Smooth muscle cell of the brain vasculature (primary cell): Measurements from ENCODE around the gene LRP6.
"Not testable (repeated sequence)": the region's sequence is repeated elsewhere in the genome, so short reads cannot be mapped to it uniquely, and the experiment has no call there.

Experiments used
- DNase-seq: peaks from one replicate; pipeline ENCODE4 v3.0.0-alpha.2; 2012; ENCODE audit warnings: low read depth, low spot score

LRP6 gene

GRCh38 chr12:12266873-12267741 lies at the start of gene LRP6:
TSS of gene LRP6 (minus strand) at chr12:12267044. CDS start at chr12:12266735, 309 bp downstream.
- peak; percentile 85 for DNase-seq

GRCh38 chr12:12315838-12316237 lies 49.0 kb upstream of the LRP6 start:
- DNase-seq, result no peak

- not testable (repeated sequence) for DNase-seq
These were observed 43.9 kb upstream of the LRP6 start for GRCh38 chr12:12310695-12311094.

GRCh38 chr12:12305568-12306300 lies 38.9 kb upstream of the LRP6 start:
- DNase-seq, result no peak

GRCh38 chr12:12302976-12303375 lies 36.1 kb upstream of the LRP6 start:
- no peak for DNase-seq

GRCh38 chr12:12301122-12301521 lies 34.3 kb upstream of the LRP6 start:
- no peak for DNase-seq

- DNase-seq, result no peak
These were observed 30.5 kb upstream of the LRP6 start for GRCh38 chr12:12297201-12297830.

- peak; percentile 41 for DNase-seq
These were observed 27.6 kb upstream of the LRP6 start for GRCh38 chr12:12294215-12295005.

- no peak for DNase-seq
These were observed 23.4 kb upstream of the LRP6 start for GRCh38 chr12:12290206-12290605.

- DNase-seq, result no peak
These were observed 19.6 kb upstream of the LRP6 start for GRCh38 chr12:12286441-12286840.

GRCh38 chr12:12282761-12283425 lies 16.0 kb upstream of the LRP6 start:
- DNase-seq, result no peak

GRCh38 chr12:12282202-12282601 lies 15.4 kb upstream of the LRP6 start:
- DNase-seq, result no peak

- no peak for DNase-seq
These were observed 14.3 kb upstream of the LRP6 start for GRCh38 chr12:12281134-12281533.

- no peak for DNase-seq
These were observed 12.1 kb upstream of the LRP6 start for GRCh38 chr12:12278899-12279298.

GRCh38 chr12:12275874-12276273 lies 9.0 kb upstream of the LRP6 start:
- DNase-seq, result no peak

- DNase-seq, result no peak
These were observed 6.6 kb upstream of the LRP6 start for GRCh38 chr12:12273291-12273957.

- DNase-seq, result no peak
These were observed 6.0 kb upstream of the LRP6 start for GRCh38 chr12:12272869-12273268.

GRCh38 chr12:12270226-12270625 lies 3.4 kb upstream of the LRP6 start:
- no peak for DNase-seq

GRCh38 chr12:12267742-12268200 lies 927 bp upstream of the LRP6 start:
- DNase-seq, result no peak

- no peak for DNase-seq
These were observed 413 bp downstream of the LRP6 start for GRCh38 chr12:12266389-12266872.
